SJSA1 (cell line): Measurements from ENCODE around the gene SMIM30. TPM values are rescaled to one million over a fixed set of nuclear protein-coding genes. Genes with fewer than 3 reads are reported as not detected.
A peak's percentile ranks its signal among the peaks of the same experiment; 100 is the strongest.
"Not testable (repeated sequence)": the region's sequence is repeated elsewhere in the genome, so short reads cannot be mapped to it uniquely, and the experiment has no call there.

Experiments
- DNase-seq, 2 experiments: peaks; one replicate each; pipeline ENCODE4 v3.0.0-alpha.2; 2015 to 2020; ENCODE audit warnings: low spot score in 2 of 2, low read depth in 1 of 2
- H3K27ac ChIP-seq: fragments of 250-450 bp; sonication (Bioruptor Pico); 2 replicates; pipeline ENCODE4 v1.5.1; 2020; ENCODE audit warnings: mild to moderate bottlenecking, moderate library complexity
- H3K27me3 ChIP-seq: fragments of 250-450 bp; sonication (Bioruptor Pico); replicated peaks from 2 replicates; pipeline ENCODE4 v1.5.1; 2020; ENCODE audit warnings: mild to moderate bottlenecking, moderate library complexity
- H3K36me3 ChIP-seq: fragments of 250-450 bp; sonication (Bioruptor Pico); 2 replicates; pipeline ENCODE4 v1.5.1; 2020; ENCODE audit warnings: mild to moderate bottlenecking
- H3K4me1 ChIP-seq: fragments of 250-450 bp; sonication (Bioruptor Pico); replicated peaks from 2 replicates; pipeline ENCODE4 v1.6.1; 2021; ENCODE audit warnings: mild to moderate bottlenecking
- H3K4me3 ChIP-seq: fragments of 250-450 bp; sonication (Bioruptor Pico); 2 replicates; pipeline ENCODE4 v1.5.1; 2020; ENCODE audit warnings: mild to moderate bottlenecking
- H3K9me3 ChIP-seq: fragments of 250-450 bp; sonication (Bioruptor Pico); replicated peaks from 2 replicates; pipeline ENCODE4 v1.5.1; 2020; ENCODE audit warnings: mild to moderate bottlenecking
- total RNA-seq: library from RNA; depleted of rRNA; stranded (reverse); fragments of >200 nt; shearing (Covaris generic); gene quantifications from 2 replicates; pipeline ENCODE4 v1.2.3, GENCODE V29; 2014

The SMIM30 gene
- total RNA-seq, 1 experiment from 2014 or later: 92.5 TPM

- Histone ChIP-seq H3K27me3 (no peaks in the 10 kb centered on the region), H3K4me1 (no peaks in the 10 kb centered on the region), H3K4me3 (no peak overlapping the region), H3K27ac (no peak overlapping the region), H3K9me3 (no peaks in the 10 kb centered on the region), H3K36me3 (no peaks in the 10 kb centered on the region)
- no peak for DNase-seq
Observed at GRCh38 chr7:113131367-113131766, 13.0 kb upstream of the SMIM30 start.

- Histone ChIP-seq H3K27me3 (no peaks in the 10 kb centered on the region), H3K36me3 (no peaks in the 10 kb centered on the region), H3K4me1 (no peaks in the 10 kb centered on the region), H3K9me3 (no peaks in the 10 kb centered on the region), H3K4me3 (no peak overlapping the region), H3K27ac (no peak overlapping the region)
- no peak for DNase-seq
Observed at GRCh38 chr7:113128031-113128430, 9.7 kb upstream of the SMIM30 start.

- DNase-seq: no peak
- H3K4me3 ChIP-seq: no peak overlapping the region
- H3K9me3 ChIP-seq: no peaks in the 10 kb centered on the region
- H3K27me3 ChIP-seq: no peaks in the 10 kb centered on the region
- no peaks in the 10 kb centered on the region for H3K4me1 ChIP-seq
- no peak overlapping the region for H3K27ac ChIP-seq
- H3K36me3 ChIP-seq: no peaks in the 10 kb centered on the region
Observed at GRCh38 chr7:113125728-113126127, 7.4 kb upstream of the SMIM30 start.

- Histone ChIP-seq H3K27me3 (no peaks in the 10 kb centered on the region), H3K4me3 (no peak overlapping the region), H3K9me3 (no peaks in the 10 kb centered on the region), H3K4me1 (peaks cover 17% of the 10 kb centered on the region), H3K27ac (no peak overlapping the region), H3K36me3 (no peaks in the 10 kb centered on the region)
- no peak for DNase-seq
Observed at GRCh38 chr7:113122744-113123143, 4.4 kb upstream of the SMIM30 start.

- Histone ChIP-seq H3K4me1 (peaks cover 22% of the 10 kb centered on the region), H3K27me3 (no peaks in the 10 kb centered on the region), H3K27ac (no peak overlapping the region), H3K36me3 (peaks cover 6% of the 10 kb centered on the region), H3K4me3 (no peak overlapping the region), H3K9me3 (no peaks in the 10 kb centered on the region)
- DNase-seq: no peak
Observed at GRCh38 chr7:113120647-113121046, 2.3 kb upstream of the SMIM30 start.

- DNase-seq: no peak
- peaks cover 22% of the 10 kb centered on the region for H3K4me1 ChIP-seq
- no peak overlapping the region for H3K27ac ChIP-seq
- no peak overlapping the region for H3K4me3 ChIP-seq
- peaks cover 6% of the 10 kb centered on the region for H3K36me3 ChIP-seq
- no peaks in the 10 kb centered on the region for H3K9me3 ChIP-seq
- no peaks in the 10 kb centered on the region for H3K27me3 ChIP-seq
Observed at GRCh38 chr7:113119429-113119828, 1.1 kb upstream of the SMIM30 start.

- not testable (repeated sequence) for H3K36me3 ChIP-seq, H3K9me3 ChIP-seq, DNase-seq, H3K27me3 ChIP-seq
- Histone ChIP-seq H3K27ac (peak overlapping the region; percentile 53), H3K4me1 (peaks cover 22% of the 10 kb centered on the region), H3K4me3 (peak overlapping the region; percentile 46)
Observed at GRCh38 chr7:113117374-113117774, 980 bp downstream of the SMIM30 start.

GRCh38 chr7:113113912-113114311 lies 4.4 kb downstream of the SMIM30 start:
- Histone ChIP-seq H3K9me3 (no peaks in the 10 kb centered on the region), H3K36me3 (peaks cover 10% of the 10 kb centered on the region), H3K27me3 (no peaks in the 10 kb centered on the region), H3K4me1 (peaks cover 7% of the 10 kb centered on the region), H3K4me3 (no peak overlapping the region), H3K27ac (no peak overlapping the region)
- DNase-seq: no peak

- no peaks in the 10 kb centered on the region for H3K9me3 ChIP-seq
- no peaks in the 10 kb centered on the region for H3K27me3 ChIP-seq
- no peak overlapping the region for H3K4me3 ChIP-seq
- DNase-seq: no peak
- H3K4me1 ChIP-seq: no peaks in the 10 kb centered on the region
- H3K27ac ChIP-seq: no peak overlapping the region
- peaks cover 3% of the 10 kb centered on the region; the same call in 1 of the 2 replicates for H3K36me3 ChIP-seq
Observed at GRCh38 chr7:113109718-113110117, 8.6 kb downstream of the SMIM30 start.

GRCh38 chr7:113100121-113100603 lies 18.2 kb downstream of the SMIM30 start:
- Histone ChIP-seq H3K4me1 (peaks cover 7% of the 10 kb centered on the region), H3K27ac (no peak overlapping the region), H3K4me3 (no peak overlapping the region), H3K36me3 (no peaks in the 10 kb centered on the region), H3K27me3 (no peaks in the 10 kb centered on the region; the same call in 1 of the 2 replicates), H3K9me3 (no peaks in the 10 kb centered on the region)
- DNase-seq: no peak

- Histone ChIP-seq H3K36me3 (no peaks in the 10 kb centered on the region), H3K4me1 (peaks cover 7% of the 10 kb centered on the region), H3K4me3 (no peak overlapping the region), H3K9me3 (no peaks in the 10 kb centered on the region), H3K27ac (no peak overlapping the region), H3K27me3 (no peaks in the 10 kb centered on the region; the same call in 1 of the 2 replicates)
- no peak for DNase-seq
Observed at GRCh38 chr7:113099284-113099919, 19.0 kb downstream of the SMIM30 start.

GRCh38 chr7:113094517-113095249 lies 23.7 kb downstream of the SMIM30 start:
- no peaks in the 10 kb centered on the region for H3K9me3 ChIP-seq
- DNase-seq: no peak
- no peak overlapping the region for H3K27ac ChIP-seq
- H3K27me3 ChIP-seq: no peaks in the 10 kb centered on the region; the same call in 1 of the 2 replicates
- no peak overlapping the region for H3K4me3 ChIP-seq
- H3K4me1 ChIP-seq: peaks cover 7% of the 10 kb centered on the region
- no peaks in the 10 kb centered on the region for H3K36me3 ChIP-seq

GRCh38 chr7:113093561-113093960 lies 24.8 kb downstream of the SMIM30 start:
- no peaks in the 10 kb centered on the region for H3K36me3 ChIP-seq
- no peak overlapping the region for H3K4me3 ChIP-seq
- H3K27ac ChIP-seq: no peak overlapping the region
- no peak for DNase-seq
- no peaks in the 10 kb centered on the region for H3K9me3 ChIP-seq
- no peaks in the 10 kb centered on the region for H3K4me1 ChIP-seq
- H3K27me3 ChIP-seq: no peaks in the 10 kb centered on the region; the same call in 1 of the 2 replicates

- no peaks in the 10 kb centered on the region for H3K9me3 ChIP-seq
- H3K27me3 ChIP-seq: no peaks in the 10 kb centered on the region; the same call in 1 of the 2 replicates
- H3K36me3 ChIP-seq: no peaks in the 10 kb centered on the region
- H3K4me1 ChIP-seq: peaks cover 6% of the 10 kb centered on the region
- H3K4me3 ChIP-seq: no peak overlapping the region
- no peak overlapping the region for H3K27ac ChIP-seq
- no peak for DNase-seq
Observed at GRCh38 chr7:113092762-113093161, 25.6 kb downstream of the SMIM30 start.
